ENCODE data around the gene WDR7. TPM values are rescaled to one million over a fixed set of nuclear protein-coding genes. Genes with fewer than 3 reads are reported as not detected.

WDR7 gene
- total RNA-seq, 1 donor from 2014 or later, result 28.1 TPM

- no peak for DNase-seq
Observed at GRCh38 chr18:57051021-57051656, 400.0 kb downstream of the WDR7 start.

- DNase-seq, result no peak
Observed at GRCh38 chr18:57051657-57052044, 400.5 kb downstream of the WDR7 start.

- no peak for DNase-seq
Observed at GRCh38 chr18:57052173-57052572, 401.0 kb downstream of the WDR7 start.

GRCh38 chr18:57052759-57053158, 401.6 kb downstream of the WDR7 start:
- no peak for DNase-seq

- DNase-seq, result no peak
Observed at GRCh38 chr18:57054891-57055290, 403.7 kb downstream of the WDR7 start.

- no peak for DNase-seq
Observed at GRCh38 chr18:57057890-57058289, 406.7 kb downstream of the WDR7 start.

- DNase-seq, result no peak
Observed at GRCh38 chr18:57058734-57059133, 407.6 kb downstream of the WDR7 start.

GRCh38 chr18:57059366-57059765, 408.2 kb downstream of the WDR7 start:
- no peak for DNase-seq

GRCh38 chr18:57060814-57061213, 409.7 kb downstream of the WDR7 start:
- DNase-seq, result no peak

- no peak for DNase-seq
Observed at GRCh38 chr18:57062178-57062577, 411.0 kb downstream of the WDR7 start.

GRCh38 chr18:57062844-57063243, 411.7 kb downstream of the WDR7 start:
- DNase-seq, result no peak

GRCh38 chr18:57063601-57064103, 412.5 kb downstream of the WDR7 start:
- no peak for DNase-seq

GRCh38 chr18:57073501-57074187, 422.5 kb downstream of the WDR7 start:
- no peak for DNase-seq

- no peak for DNase-seq
Observed at GRCh38 chr18:57075716-57076400, 424.7 kb downstream of the WDR7 start.

GRCh38 chr18:57077005-57077765, 426.0 kb downstream of the WDR7 start:
- DNase-seq, result no peak

GRCh38 chr18:57077786-57078552, 426.8 kb downstream of the WDR7 start:
- DNase-seq, result no peak

- no peak for DNase-seq
Observed at GRCh38 chr18:57078614-57079013, 427.5 kb downstream of the WDR7 start.

GRCh38 chr18:57080479-57080878, 429.3 kb downstream of the WDR7 start:
- DNase-seq, result no peak

- DNase-seq, result no peak
Observed at GRCh38 chr18:57081899-57082298, 430.7 kb downstream of the WDR7 start.

GRCh38 chr18:57083485-57083884, 432.3 kb downstream of the WDR7 start:
- no peak for DNase-seq

- no peak for DNase-seq
Observed at GRCh38 chr18:57084331-57085271, 433.4 kb downstream of the WDR7 start.

All from dermis blood vessel endothelial cell (primary cell).